ENCODE results near the gene WDFY2. TPM values are rescaled to one million over a fixed set of nuclear protein-coding genes. Genes with fewer than 3 reads are reported as not detected.

WDFY2 gene
- total and polyA plus RNA-seq, 4 donors = 2.5 to 24.4 (median 11.2) TPM

DNA sequence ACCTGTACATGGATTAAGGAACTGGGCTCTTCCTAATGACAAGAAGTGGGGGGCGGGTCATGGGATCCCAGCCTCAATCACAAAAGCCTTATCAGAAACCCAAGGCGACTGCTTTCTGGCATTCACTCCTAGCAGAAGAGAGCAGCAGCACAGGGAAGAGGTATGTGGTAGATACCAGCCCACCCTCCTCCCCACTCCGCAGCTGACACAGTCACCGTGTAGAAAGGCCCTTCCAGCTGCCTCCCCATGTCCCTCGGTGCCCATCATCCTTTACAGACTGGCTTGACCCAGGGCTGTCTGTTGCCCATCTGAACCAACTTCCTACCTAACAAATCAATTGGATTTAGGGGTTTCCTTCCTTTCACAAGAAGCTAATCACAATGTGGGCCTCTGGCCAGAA is 222.8 kb downstream of the WDFY2 start:
- no peaks in the 10 kb centered on the region for H3K27me3 ChIP-seq (ENCODE audit: control insufficient read depth in 1 of 2, insufficient read depth in 2 of 2, low read length in 1 of 2)
- no peaks in the 10 kb centered on the region for H3K36me3 ChIP-seq (ENCODE audit: control insufficient read depth in 1 of 2, insufficient read depth in 2 of 2, low read length in 1 of 2)
- no peak overlapping the region for H3K4me3 ChIP-seq (ENCODE audit: low read length in 2 of 2)
- 71 to 75% methylated on average over 5 of the region's 5 CpGs for WGBS, 2 donors
- no peaks in the 10 kb centered on the region for H3K9me3 ChIP-seq (ENCODE audit: control insufficient read depth, low read length)
- H3K27ac ChIP-seq (ENCODE audit: low read depth in 1 of 2, low read length in 2 of 2) = no peak overlapping the region
- intact Hi-C loops (cut with DNase I) = loop anchor here in 1 of 2 donors (10.0 kb wide), 1 partner anchor 362 kb away; no protein-coding TSS in a partner anchor
- no peak for DNase-seq
- ATAC-seq (ENCODE audit: low FRiP score) = no peak
- peaks cover 2 to 6% of the 10 kb centered on the region in 2 donors for H3K4me1 ChIP-seq (ENCODE audit: control insufficient read depth in 1 of 2, insufficient read depth in 2 of 2, low read length in 2 of 2)

DNA sequence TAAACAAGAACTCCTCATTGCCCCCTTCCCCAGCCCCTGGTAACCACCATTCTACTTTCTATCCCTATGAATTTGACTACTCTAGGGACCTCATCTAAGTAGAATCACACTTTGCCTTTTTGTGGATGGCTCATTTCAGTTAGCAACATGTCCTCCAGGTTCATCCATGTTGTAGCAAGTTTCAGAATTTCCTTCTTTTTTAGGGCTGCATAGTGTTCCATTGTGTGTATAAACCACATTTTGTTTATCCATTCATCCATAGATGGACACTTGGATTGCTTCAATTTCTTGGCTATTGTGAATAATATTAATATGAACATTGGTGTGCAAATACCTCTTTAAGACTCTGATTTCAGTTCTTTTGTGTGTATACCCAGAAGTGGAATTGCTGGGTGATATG is 224.5 kb downstream of the WDFY2 start:
- ATAC-seq (ENCODE audit: low FRiP score) = no peak
- Histone ChIP-seq H3K27me3 (ENCODE audit: control insufficient read depth in 1 of 2, insufficient read depth in 2 of 2, low read length in 1 of 2) (no peaks in the 10 kb centered on the region), H3K9me3 (ENCODE audit: control insufficient read depth, low read length) (no peaks in the 10 kb centered on the region), H3K4me3 (ENCODE audit: low read length in 2 of 2) (no peak overlapping the region), H3K4me1 (ENCODE audit: control insufficient read depth in 1 of 2, insufficient read depth in 2 of 2, low read length in 2 of 2) (no peaks in the 10 kb centered on the region), H3K36me3 (ENCODE audit: control insufficient read depth in 1 of 2, insufficient read depth in 2 of 2, low read length in 1 of 2) (no peaks in the 10 kb centered on the region), H3K27ac (ENCODE audit: low read depth in 1 of 2, low read length in 2 of 2) (no peak overlapping the region)
- intact Hi-C loops (cut with DNase I) = loop anchor here in 1 of 2 donors (10.0 kb wide), 1 partner anchor 364 kb away; no protein-coding TSS in a partner anchor
- no peak for DNase-seq

DNA sequence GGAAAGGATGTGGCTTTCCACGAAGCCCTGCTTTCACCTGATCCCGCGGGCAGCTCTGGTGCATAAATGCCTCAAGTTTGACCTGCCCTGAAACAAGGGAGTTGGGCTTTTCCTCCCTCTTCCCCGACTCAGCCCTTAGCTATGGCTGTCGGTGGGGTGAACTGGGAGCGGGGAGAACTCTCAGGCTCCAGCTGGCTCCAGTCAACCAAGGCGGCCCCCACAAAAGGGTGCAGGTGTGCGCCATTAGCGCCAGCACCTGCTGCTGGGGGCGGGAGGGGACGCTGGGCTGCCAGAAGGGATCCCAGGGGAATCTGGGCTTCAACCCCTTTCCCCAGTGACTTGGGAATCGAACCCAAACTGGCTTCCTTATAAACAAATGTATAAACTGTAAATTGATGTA is 226.8 kb downstream of the WDFY2 start:
- intact Hi-C loops (cut with DNase I) = loop anchor here in 1 of 2 donors (10.0 kb wide), 2 partner anchors 204 to 384 kb away; partner anchors contain the start of genes ALG11 and ATP7B
- no peak overlapping the region for H3K27ac ChIP-seq (ENCODE audit: low read depth in 1 of 2, low read length in 2 of 2)
- WGBS, 2 donors = 76 to 87% methylated on average over 12 of the region's 12 CpGs

DNA sequence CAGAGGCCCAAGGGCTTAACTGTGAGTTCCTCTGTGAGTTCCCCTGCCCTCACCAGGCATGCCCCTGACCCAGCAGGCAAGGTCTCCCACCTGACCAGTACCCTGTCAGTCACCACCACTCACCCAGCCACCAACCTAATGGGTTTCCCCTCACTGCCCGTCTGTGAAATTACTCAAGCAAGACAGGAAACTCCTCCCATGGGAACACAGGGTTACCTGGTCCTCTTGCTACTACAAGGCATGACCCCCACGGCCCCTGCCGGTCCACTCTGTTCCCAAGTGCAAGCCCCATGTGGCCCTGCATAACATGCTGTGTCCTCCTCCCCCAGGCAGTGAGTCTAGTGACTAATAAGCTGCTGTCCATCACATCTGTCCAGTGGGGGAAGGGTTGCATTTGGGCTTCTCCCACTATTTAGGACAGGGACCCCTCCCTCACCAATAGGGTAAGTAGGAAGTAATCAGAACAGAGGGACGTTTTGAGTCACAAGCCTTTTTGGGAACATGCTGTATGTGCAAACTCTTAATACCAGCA is 227.7 kb downstream of the WDFY2 start:
- Histone ChIP-seq H3K4me1 (ENCODE audit: control insufficient read depth in 1 of 2, insufficient read depth in 2 of 2, low read length in 2 of 2) (no peaks in the 10 kb centered on the region), H3K27ac (ENCODE audit: low read depth in 1 of 2, low read length in 2 of 2) (no peak overlapping the region), H3K4me3 (ENCODE audit: low read length in 2 of 2) (no peak overlapping the region), H3K9me3 (ENCODE audit: control insufficient read depth, low read length) (no peaks in the 10 kb centered on the region), H3K27me3 (ENCODE audit: control insufficient read depth in 1 of 2, insufficient read depth in 2 of 2, low read length in 1 of 2) (no peaks in the 10 kb centered on the region), H3K36me3 (ENCODE audit: control insufficient read depth in 1 of 2, insufficient read depth in 2 of 2, low read length in 1 of 2) (no peaks in the 10 kb centered on the region)
- WGBS, 2 donors = 60 to 64% methylated on average over 4 of the region's 4 CpGs
- intact Hi-C loops (cut with DNase I) = loop anchor here in 1 of 2 donors (10.0 kb wide), 2 partner anchors 203 to 383 kb away; partner anchors contain the start of genes ALG11 and ATP7B
- no peak for ATAC-seq (ENCODE audit: low FRiP score)
- DNase-seq = no peak

More for the DNA sequence above, 226.8 kb downstream of the WDFY2 start:
- Histone ChIP-seq H3K4me3 (ENCODE audit: low read length in 2 of 2) (no peak overlapping the region), H3K9me3 (ENCODE audit: control insufficient read depth, low read length) (no peaks in the 10 kb centered on the region), H3K4me1 (ENCODE audit: control insufficient read depth in 1 of 2, insufficient read depth in 2 of 2, low read length in 2 of 2) (no peaks in the 10 kb centered on the region), H3K36me3 (ENCODE audit: control insufficient read depth in 1 of 2, insufficient read depth in 2 of 2, low read length in 1 of 2) (no peaks in the 10 kb centered on the region), H3K27me3 (ENCODE audit: control insufficient read depth in 1 of 2, insufficient read depth in 2 of 2, low read length in 1 of 2) (no peaks in the 10 kb centered on the region)
- DNase-seq (no peak), ATAC-seq (ENCODE audit: low FRiP score) (no peak)

DNA sequence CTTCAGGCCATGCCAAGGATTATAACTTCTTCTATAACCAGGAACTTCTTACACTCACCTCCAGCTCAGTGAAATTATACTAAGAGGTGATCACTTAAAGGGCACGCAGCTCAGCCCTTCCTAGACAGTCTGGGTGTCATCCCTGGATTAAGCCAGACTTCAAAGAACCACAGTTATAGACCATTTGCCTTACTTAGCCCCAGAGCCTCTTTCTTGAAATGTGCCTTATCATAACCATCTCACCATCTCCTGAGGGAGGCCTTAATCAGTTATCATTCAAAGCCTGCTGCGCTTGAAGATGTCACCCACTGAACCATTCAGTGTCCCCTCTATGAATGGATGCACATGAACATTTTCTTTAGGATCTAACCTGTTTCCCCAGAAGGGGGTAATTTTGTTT is 229.8 kb downstream of the WDFY2 start:
- ATAC-seq (ENCODE audit: low FRiP score) = no peak
- no peaks in the 10 kb centered on the region for H3K9me3 ChIP-seq (ENCODE audit: control insufficient read depth, low read length)
- 98% methylated on average over 2 of the region's 2 CpGs for WGBS, 2 donors
- intact Hi-C loops (cut with DNase I) = loop anchor here in 1 of 2 donors (10.0 kb wide), 2 partner anchors 201 to 381 kb away; partner anchors contain the start of genes ALG11 and ATP7B
- H3K4me1 ChIP-seq (ENCODE audit: control insufficient read depth in 1 of 2, insufficient read depth in 2 of 2, low read length in 2 of 2) = no peaks in the 10 kb centered on the region
- no peaks in the 10 kb centered on the region for H3K27me3 ChIP-seq (ENCODE audit: control insufficient read depth in 1 of 2, insufficient read depth in 2 of 2, low read length in 1 of 2)
- DNase-seq = no peak
- no peak overlapping the region for H3K4me3 ChIP-seq (ENCODE audit: low read length in 2 of 2)
- H3K36me3 ChIP-seq (ENCODE audit: control insufficient read depth in 1 of 2, insufficient read depth in 2 of 2, low read length in 1 of 2) = no peaks in the 10 kb centered on the region
- no peak overlapping the region for H3K27ac ChIP-seq (ENCODE audit: low read depth in 1 of 2, low read length in 2 of 2)

DNA sequence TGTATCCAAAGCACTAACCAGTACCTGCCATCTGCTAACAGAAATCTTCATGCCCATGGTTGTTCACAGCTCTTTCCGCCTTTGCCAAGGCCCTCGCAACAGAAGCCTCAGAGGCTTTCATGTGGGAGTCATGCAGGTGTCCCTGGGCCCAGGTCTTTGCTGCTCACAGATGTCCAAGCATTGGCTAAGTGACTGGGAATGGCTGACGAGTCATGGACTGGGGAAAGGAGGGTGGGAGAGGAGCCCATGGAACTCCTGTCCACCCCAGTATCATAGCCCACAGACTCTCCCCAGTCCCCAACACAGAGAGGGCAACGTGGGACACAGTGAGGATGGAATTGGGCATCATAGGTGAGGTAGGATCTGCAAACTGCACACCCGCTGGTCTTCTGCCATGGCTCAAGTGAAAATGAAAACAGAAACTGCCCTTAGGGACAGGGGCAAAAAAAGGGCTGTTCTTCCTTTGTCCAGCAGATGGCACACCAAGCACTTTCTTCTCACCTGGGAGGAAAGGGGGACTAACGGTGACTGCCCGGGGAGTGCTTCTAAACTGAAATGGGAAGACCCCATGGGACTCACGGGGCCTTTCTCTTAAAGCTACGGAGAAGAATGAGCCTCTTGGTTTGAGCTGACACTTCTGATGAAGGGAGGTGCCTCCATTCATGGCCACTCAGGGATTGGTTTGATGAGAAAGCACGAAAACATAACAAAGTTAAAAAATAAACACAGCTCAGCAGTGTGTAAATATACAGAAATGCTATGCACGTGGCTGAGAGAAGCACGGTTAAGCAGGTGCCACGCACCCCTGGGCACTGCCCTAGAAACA is 230.8 kb downstream of the WDFY2 start:
- H3K4me1 ChIP-seq (ENCODE audit: control insufficient read depth in 1 of 2, insufficient read depth in 2 of 2, low read length in 2 of 2) = no peaks in the 10 kb centered on the region
- DNase-seq (peak in 1 of 2 donors; percentile 68), ATAC-seq (ENCODE audit: low FRiP score) (peak; percentile 78)
- 24 to 26% methylated on average over 13 of the region's 13 CpGs for WGBS, 2 donors
- no peak overlapping the region for H3K4me3 ChIP-seq (ENCODE audit: low read length in 2 of 2)
- intact Hi-C loops (cut with DNase I) = loop anchor here (5.0 to 10.0 kb wide), 3 partner anchors 200 to 380 kb away; partner anchors contain the start of genes NEK5 (in 2 of the 2), ALG11 (in 1 of the 2) and ATP7B (in 1 of the 2)
- no peak overlapping the region for H3K27ac ChIP-seq (ENCODE audit: low read depth in 1 of 2, low read length in 2 of 2)
- H3K9me3 ChIP-seq (ENCODE audit: control insufficient read depth, low read length) = no peaks in the 10 kb centered on the region
- no peaks in the 10 kb centered on the region for H3K36me3 ChIP-seq (ENCODE audit: control insufficient read depth in 1 of 2, insufficient read depth in 2 of 2, low read length in 1 of 2)
- H3K27me3 ChIP-seq (ENCODE audit: control insufficient read depth in 1 of 2, insufficient read depth in 2 of 2, low read length in 1 of 2) = no peaks in the 10 kb centered on the region

DNA sequence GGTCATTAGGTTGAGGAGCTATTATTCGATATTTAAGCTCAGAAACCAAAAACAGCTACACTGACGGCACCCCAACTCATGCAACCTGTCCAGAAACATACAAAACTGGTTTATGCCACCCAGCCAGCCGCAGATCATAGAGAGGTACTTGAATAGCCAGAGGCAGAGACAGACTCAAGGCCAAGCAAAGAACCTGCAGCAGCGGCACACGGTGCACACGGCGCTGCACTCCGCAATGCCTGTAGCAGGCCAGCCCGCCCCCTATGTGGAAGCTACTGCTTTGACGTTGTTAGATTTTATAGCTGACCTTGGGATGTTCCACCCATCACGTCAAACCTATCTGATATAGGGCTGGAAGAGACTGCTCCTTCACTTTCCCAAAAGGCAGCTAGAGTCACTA is 231.6 kb downstream of the WDFY2 start:
- no peak overlapping the region for H3K4me3 ChIP-seq (ENCODE audit: low read length in 2 of 2)
- H3K4me1 ChIP-seq (ENCODE audit: control insufficient read depth in 1 of 2, insufficient read depth in 2 of 2, low read length in 2 of 2) = no peaks in the 10 kb centered on the region
- 91 to 93% methylated on average over 11 of the region's 11 CpGs for WGBS, 2 donors
- H3K9me3 ChIP-seq (ENCODE audit: control insufficient read depth, low read length) = no peaks in the 10 kb centered on the region
- H3K27me3 ChIP-seq (ENCODE audit: control insufficient read depth in 1 of 2, insufficient read depth in 2 of 2, low read length in 1 of 2) = no peaks in the 10 kb centered on the region
- ATAC-seq (ENCODE audit: low FRiP score) (no peak), DNase-seq (no peak)
- no peak overlapping the region for H3K27ac ChIP-seq (ENCODE audit: low read depth in 1 of 2, low read length in 2 of 2)
- intact Hi-C loops (cut with DNase I) = loop anchor here (5.0 to 10.0 kb wide), 3 partner anchors 199 to 379 kb away; partner anchors contain the start of genes NEK5 (in 2 of the 2), ALG11 (in 1 of the 2) and ATP7B (in 1 of the 2)
- no peaks in the 10 kb centered on the region for H3K36me3 ChIP-seq (ENCODE audit: control insufficient read depth in 1 of 2, insufficient read depth in 2 of 2, low read length in 1 of 2)

DNA sequence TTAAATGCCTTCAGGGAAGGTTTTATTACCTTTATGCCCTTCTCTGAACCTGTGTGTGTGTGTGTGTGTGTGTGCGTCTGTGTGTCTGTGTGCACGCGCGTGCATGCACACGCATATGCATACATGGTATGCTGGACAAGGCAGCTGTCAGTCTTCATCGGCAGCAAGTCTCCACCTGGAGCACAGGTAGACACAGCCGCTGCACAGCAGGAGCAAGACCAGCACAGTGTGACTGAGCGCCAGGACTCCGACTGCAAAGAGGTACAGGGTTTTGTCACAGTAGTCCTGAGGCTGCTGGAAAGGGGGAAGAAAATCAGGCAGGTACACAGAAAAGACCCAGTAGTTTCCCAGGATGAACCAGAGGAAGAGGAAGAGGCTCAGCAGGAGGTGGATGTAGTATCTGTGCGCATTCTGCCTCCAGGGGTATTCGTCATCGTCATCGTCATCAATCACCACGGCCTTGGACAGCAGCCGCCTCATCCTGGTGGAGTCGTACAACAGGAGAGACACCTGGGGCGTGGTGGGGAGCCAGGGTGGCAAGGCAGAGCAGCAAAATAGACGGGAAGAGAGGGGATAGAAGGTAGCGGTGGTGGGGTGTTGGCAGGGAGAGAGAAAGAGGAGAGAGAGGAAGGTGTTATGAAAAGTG is 232.5 kb downstream of the WDFY2 start:
- Histone ChIP-seq H3K9me3 (ENCODE audit: control insufficient read depth, low read length) (no peaks in the 10 kb centered on the region), H3K4me3 (ENCODE audit: low read length in 2 of 2) (no peak overlapping the region), H3K27me3 (ENCODE audit: control insufficient read depth in 1 of 2, insufficient read depth in 2 of 2, low read length in 1 of 2) (no peaks in the 10 kb centered on the region), H3K36me3 (ENCODE audit: control insufficient read depth in 1 of 2, insufficient read depth in 2 of 2, low read length in 1 of 2) (no peaks in the 10 kb centered on the region), H3K27ac (ENCODE audit: low read depth in 1 of 2, low read length in 2 of 2) (no peak overlapping the region), H3K4me1 (ENCODE audit: control insufficient read depth in 1 of 2, insufficient read depth in 2 of 2, low read length in 2 of 2) (no peaks in the 10 kb centered on the region)
- no peak for DNase-seq
- WGBS, 2 donors = 89 to 91% methylated on average over 19 of the region's 19 CpGs
- intact Hi-C loops (cut with DNase I) = loop anchor here (5.0 to 10.0 kb wide), 3 partner anchors 198 to 378 kb away; partner anchors contain the start of genes NEK5 (in 2 of the 2), ALG11 (in 1 of the 2) and ATP7B (in 1 of the 2)
- ATAC-seq (ENCODE audit: low FRiP score) = no peak
